ENCODE results near the gene SRSF8.
"Not testable (repeated sequence)": the region's sequence is repeated elsewhere in the genome, so short reads cannot be mapped to it uniquely, and the experiment has no call there.

The SRSF8 gene

DNA sequence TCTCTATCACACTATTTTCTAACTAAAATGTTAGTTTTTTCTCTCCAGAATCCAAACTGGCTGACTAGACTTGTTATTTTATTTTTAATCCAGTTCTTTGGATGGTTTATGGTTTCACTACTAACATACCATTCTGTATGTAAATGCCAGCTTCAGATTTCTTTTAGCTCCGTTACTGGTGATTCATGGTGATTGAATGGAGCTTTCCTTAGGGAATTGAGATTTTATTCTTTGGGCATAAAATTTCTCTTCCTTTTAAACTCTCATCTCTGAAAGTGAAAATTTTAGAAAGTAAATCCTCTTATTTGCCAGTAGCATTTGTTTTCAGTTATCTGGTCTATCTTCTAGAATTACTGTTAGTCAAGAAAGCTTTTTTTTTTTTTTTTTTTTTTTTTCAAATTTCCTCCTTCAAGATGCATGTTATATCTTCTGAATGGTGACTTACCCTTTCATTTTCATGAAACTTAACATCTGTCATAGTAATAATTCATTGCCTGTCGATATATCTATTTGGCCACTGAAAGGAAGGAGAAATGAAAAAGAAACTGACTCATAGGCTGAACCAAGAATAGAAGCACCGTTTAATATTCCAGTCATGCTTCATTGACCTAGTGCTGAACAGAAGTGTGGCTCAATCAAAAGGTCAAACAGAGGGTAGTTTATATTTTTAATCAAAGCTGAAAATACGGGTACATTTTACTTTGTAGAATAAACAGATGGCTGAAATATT is 29.3 kb downstream of the SRSF8 start:
- no peak for DNase-seq (ENCODE audit: low spot score)

DNA sequence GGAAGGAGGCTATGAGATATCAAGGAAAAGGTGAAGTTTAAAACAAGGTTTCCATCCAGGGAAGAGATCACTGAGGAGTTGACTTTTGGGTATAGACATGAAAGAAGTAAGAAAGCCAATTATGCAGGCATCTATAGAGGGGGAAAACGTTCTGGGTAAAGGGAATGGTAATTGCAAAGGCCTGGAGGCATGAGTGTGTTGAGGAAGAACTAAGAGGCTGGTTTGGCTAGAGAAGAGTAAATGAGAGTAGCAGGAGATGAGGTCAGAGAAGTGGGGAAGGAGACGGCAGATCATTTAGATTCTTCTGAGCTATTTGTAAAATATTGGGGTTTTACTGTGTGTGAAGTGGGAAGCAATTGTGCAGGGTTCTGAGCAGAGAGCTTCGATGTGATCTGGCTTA is 30.5 kb downstream of the SRSF8 start:
- no peak for DNase-seq (ENCODE audit: low spot score)

GRCh38 chr11:95098826-95099225 is 32.1 kb downstream of the SRSF8 start:
- DNase-seq (ENCODE audit: low spot score), result no peak

- no peak for DNase-seq (ENCODE audit: low spot score)
Measured at GRCh38 chr11:95100191-95100648, 33.5 kb downstream of the SRSF8 start.

DNA sequence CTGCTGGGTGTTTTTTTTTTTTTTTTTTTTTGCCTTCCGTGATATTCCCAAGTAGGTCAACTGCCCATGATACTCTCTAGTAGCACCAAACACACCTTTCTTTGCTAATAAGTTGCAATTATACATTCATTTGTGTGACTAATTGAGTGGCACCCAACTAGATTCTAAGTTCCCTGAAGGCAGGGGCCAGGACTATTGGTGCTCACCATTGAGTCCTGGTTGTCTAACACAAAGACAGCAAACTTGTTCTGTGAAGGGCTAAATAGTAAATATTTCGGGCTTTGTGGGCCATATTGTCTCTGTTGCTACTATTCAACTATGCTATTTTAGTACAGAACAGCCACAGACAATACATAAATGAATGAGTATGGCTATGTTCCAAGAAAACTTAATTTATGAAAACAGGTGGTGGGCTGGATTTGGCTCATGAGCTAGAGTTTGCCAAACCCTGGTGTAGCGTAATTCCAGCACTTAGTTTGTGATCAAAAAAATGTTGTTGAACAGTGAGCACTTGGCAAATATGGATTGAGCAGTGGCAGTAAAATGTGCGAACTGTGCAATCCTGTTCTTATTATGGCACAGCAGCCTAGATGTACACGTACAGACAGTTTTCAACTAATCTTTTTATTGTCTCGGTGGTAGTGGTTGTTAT is 34.3 kb downstream of the SRSF8 start:
- no peak for DNase-seq (ENCODE audit: low spot score)

- no peak for DNase-seq (ENCODE audit: low spot score)
Measured at GRCh38 chr11:95101935-95102334, 35.2 kb downstream of the SRSF8 start.

DNA sequence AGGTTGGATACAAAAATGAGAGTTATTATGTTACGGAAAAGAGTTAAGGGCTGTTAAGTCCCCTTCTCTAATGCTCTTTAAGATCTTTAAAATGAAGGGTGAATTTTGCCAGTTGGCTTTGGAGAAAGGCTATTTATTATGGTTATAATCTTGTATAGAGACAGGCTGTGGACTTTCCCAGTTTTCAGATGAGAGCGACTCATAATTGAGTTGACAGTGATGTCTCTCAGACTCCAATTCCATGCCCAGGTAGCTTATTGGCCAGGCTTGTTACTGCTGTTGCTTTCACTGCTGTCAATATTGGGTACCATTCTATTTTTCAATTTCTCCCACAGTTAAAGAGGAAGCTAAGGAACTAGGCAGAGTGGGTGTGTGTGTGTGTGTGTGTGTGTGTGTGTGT is 36.0 kb downstream of the SRSF8 start:
- DNase-seq (ENCODE audit: low spot score), result no peak

- DNase-seq (ENCODE audit: low spot score), result no peak
Measured at GRCh38 chr11:95103701-95104100, 37.0 kb downstream of the SRSF8 start.

- DNase-seq (ENCODE audit: low spot score), result no peak
Measured at GRCh38 chr11:95104121-95104830, 37.6 kb downstream of the SRSF8 start.

DNA sequence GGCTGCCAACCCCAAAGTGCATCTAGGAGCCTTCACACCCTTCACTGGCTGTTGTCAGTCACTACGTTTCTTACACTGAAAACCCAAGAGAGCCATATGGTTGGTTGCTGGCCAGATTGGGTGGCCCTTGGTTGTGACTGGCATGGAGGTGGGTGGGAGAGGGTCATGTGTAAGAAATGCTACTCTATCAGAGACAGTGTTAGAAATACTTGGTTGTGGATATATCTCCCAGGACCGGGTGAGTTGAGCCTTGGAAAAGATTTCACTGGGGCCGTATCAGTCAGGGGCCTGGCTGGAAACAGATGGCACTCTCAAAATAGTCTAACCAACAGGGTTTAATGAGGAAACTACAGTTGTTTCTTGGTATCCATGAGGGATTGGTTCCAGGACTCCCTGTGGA is 38.1 kb downstream of the SRSF8 start:
- no peak for DNase-seq (ENCODE audit: low spot score)

DNA sequence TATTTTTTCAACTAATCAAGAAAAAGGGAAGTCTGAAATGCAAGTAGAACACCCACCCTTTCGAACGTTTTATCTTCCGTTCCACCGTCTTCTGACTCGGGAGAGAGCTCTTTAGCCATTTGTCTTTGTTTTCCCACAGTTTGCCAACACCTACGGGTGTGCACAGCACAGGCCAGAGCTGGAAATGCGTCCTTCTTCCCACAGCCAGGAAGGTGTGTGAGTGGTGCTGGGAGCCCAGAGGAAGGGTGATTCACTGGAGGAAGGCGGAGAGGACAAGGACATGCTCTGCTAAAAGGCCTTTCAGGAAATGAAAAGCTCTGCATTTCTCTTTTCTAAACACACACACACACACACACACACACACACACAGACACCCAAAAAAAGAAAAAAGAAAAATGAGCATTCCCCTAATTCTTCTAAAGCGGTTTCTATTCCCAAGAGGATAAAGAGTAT is 41.5 kb downstream of the SRSF8 start:
- DNase-seq (ENCODE audit: low spot score), result no peak

- no peak for DNase-seq (ENCODE audit: low spot score)
Measured at GRCh38 chr11:95108671-95109551, 42.2 kb downstream of the SRSF8 start.

DNA sequence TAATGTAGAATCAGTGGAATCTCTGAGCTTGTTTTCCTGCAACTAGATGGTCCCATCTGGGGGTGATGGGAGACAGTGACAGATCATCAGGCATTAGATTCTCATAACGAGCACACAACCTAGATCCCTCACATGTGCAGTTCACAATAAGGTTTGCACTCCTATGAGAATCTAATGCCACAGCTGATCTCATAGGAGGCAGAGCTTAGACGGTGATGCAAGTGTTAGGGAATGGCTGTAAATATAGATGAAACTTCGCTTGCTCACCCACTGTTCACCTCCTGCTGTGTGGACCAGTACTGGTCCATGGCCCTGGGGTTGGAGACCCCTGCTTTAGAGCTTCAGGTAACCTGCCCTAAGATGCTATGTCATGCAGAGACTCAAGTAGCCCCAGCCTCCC is 44.8 kb downstream of the SRSF8 start:
- not testable (repeated sequence) for DNase-seq (ENCODE audit: low spot score)

DNA sequence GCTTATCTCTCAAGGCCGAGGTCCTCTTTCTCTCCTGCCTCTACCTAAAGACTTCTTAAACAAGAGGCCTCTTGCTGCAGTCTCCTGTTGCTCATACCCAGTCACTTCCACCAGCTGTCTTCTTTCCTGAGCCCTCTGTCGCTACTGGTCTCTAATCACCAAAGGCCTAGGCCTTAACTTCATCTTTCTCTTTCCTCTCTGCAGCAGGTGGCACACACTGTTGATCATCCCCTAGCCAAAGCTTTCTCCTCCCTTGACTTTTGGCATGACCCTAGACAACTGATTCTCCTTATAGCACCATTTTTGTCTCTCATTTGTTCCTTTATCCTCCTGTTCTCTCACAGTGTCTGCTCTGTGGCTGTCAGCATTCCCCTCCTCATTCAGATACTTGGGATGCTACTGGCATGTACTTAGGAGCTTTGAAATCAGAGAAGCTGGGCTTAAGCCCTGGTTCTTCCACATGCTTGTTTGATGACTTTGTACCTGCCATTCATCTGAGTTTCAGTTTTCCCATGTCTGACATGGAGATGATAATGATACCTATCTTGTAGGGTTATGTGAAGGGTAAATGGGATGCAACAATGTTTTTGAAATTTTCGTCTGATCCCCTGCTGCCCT is 45.3 kb downstream of the SRSF8 start:
- DNase-seq (ENCODE audit: low spot score), result no peak

GRCh38 chr11:95115597-95115996 is 48.9 kb downstream of the SRSF8 start:
- no peak for DNase-seq (ENCODE audit: low spot score)

DNA sequence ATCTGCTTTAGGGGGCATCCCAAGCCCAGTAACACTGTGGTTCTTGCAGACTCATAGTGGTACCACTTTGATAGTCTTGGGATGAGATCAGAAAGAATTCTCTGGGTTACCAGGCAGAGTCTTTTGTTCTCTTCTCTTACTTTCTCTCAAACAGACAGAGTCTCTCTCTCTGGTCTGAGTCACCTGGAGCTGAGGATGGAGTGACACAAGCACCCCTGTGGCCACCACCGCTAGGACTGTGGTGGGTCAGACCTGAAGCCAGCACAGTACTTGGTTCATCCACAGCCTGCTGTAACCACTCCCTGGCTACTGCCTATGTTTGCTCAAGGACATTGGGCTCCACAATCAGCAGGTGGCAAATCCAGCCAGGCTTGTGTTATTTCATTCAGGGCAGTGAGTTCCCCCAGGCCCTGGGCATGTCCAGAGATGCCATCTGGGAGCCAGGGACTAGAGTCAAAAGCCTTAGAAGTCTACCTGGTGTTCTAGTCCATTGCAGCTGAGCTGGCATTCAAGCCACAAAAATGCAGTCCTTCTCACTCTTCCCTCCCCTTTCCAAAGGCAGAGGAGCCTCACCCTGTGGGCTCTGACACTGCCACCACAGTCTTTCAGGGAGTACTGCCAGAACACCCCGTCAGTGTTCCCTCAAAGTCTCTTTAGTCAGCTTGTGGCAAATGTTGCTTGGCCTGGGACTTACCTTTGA is 52.8 kb downstream of the SRSF8 start:
- no peak for DNase-seq (ENCODE audit: low spot score)
